Stimulated activated CD8-positive, alpha-beta memory T cell treated with anti-CD3 and anti-CD28 coated beads, Interleukin-15, amount 100 ng/mL, for 24 hours (primary cell): Measurements from ENCODE around the gene SOX4.

ENCODE experiments used
- DNase-seq: peaks from one replicate; pipeline ENCODE4 v3.0.0-alpha.2; 2020; ENCODE audit warnings: low read depth

The SOX4 gene

GRCh38 chr6:21613809-21614208 is 20.3 kb downstream of the SOX4 start:
- DNase-seq: no peak

GRCh38 chr6:21614226-21614625 is 20.7 kb downstream of the SOX4 start:
- no peak for DNase-seq

GRCh38 chr6:21615504-21615903 is 22.0 kb downstream of the SOX4 start:
- DNase-seq: no peak

GRCh38 chr6:21616005-21616404 is 22.5 kb downstream of the SOX4 start:
- DNase-seq: no peak

GRCh38 chr6:21625642-21626041 is 32.1 kb downstream of the SOX4 start:
- no peak for DNase-seq

- DNase-seq: no peak
These were observed 33.2 kb downstream of the SOX4 start for GRCh38 chr6:21626756-21627155.

- DNase-seq: no peak
These were observed 34.6 kb downstream of the SOX4 start for GRCh38 chr6:21628160-21628559.

GRCh38 chr6:21633511-21634109 is 40.1 kb downstream of the SOX4 start:
- DNase-seq: no peak

- no peak for DNase-seq
These were observed 41.0 kb downstream of the SOX4 start for GRCh38 chr6:21634582-21634981.

GRCh38 chr6:21636876-21637275 is 43.3 kb downstream of the SOX4 start:
- no peak for DNase-seq

GRCh38 chr6:21639316-21639715 is 45.8 kb downstream of the SOX4 start:
- DNase-seq: no peak
